B cell (primary cell): ENCODE data around the gene CLEC10A.

Source experiments
- CTCF ChIP-seq: fragments of 200-600 bp; IDR thresholded peaks from one replicate; pipeline ENCODE4 v1.8.0; 2022; ENCODE audit warnings: antibody characterized with exemption, mild to moderate bottlenecking
- EZH2 ChIP-seq: IDR thresholded peaks from 2 replicates; pipeline ENCODE4 v1.6.1; 2012; ENCODE audit warnings: borderline replicate concordance, low read depth, mild to moderate bottlenecking, moderate library complexity, low read length; ENCODE audit not compliant: insufficient read depth, poor library complexity, severe bottlenecking

DNA sequence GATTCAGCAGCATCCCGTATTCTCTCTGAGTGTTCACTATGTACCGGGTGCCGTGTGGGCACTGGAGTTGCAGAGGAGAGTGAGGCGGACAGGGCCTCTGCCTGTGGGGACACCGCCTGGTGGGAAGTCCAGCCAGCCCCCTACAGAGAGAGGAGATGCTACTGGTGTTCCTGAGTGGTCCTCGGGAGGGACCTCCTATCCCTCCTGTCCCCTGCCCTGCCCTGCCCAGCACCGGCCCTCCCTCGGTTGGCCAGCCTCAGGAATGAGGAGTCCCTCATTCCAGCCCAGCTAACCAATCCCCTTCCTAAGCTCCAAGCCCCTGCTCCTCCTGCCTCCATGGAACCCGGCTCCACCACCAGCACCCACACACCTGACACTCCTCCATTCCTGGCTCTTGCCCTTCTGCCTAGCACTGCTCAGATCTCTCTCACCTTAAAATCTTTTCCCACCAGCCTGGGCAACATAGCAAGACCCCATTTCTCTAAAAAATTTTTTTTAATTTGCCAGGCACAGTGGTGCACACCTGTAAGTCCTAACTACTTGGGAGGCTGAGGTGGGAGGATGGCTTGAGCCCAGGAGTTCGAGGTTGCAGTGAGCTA is 32.6 kb upstream of the CLEC10A start:
- no peak for TF ChIP-seq CTCF
- TF ChIP-seq EZH2, result no peak
